A549 (cell line): ENCODE data around the gene ACAD9.

Experiments used
- CTCF ChIP-seq: fragments of >200 bp; sonication (Bioruptor Twin); formaldehyde crosslinking; IDR thresholded peaks from 3 replicates; pipeline ENCODE4 v1.5.1; 2016
- ELK1 ChIP-seq: fragments of 150-350 bp; IDR thresholded peaks from 2 replicates; pipeline ENCODE4 v1.6.1; 2014; ENCODE audit warnings: low read depth, mild to moderate bottlenecking, low read length

GRCh38 chr3:128906031-128906803 is 26.8 kb downstream of the ACAD9 start:
- TF ChIP-seq CTCF: no peak
- no peak for TF ChIP-seq ELK1
